Osteoblast (primary cell): ENCODE results near the gene AJM1. TPM values are rescaled to one million over a fixed set of nuclear protein-coding genes. Genes with fewer than 3 reads are reported as not detected.

ENCODE experiments used
- DNase-seq: peaks from one replicate; pipeline ENCODE4 v3.0.0; 2011; ENCODE audit warnings: low spot score, mixed read lengths; ENCODE audit not compliant: insufficient read length; ENCODE audit errors: missing footprints
- H2AFZ ChIP-seq: 2 replicates; pipeline ENCODE4 v1.6.0; 2011; ENCODE audit warnings: mild to moderate bottlenecking, low read length
- H3K27ac ChIP-seq: 2 replicates; pipeline ENCODE4 v1.5.1; 2011; ENCODE audit warnings: mild to moderate bottlenecking, low read depth, low read length, moderate library complexity
- H3K27me3 ChIP-seq: 2 replicates; pipeline ENCODE4 v1.6.0; 2012; ENCODE audit warnings: mild to moderate bottlenecking, control low read depth, inconsistent platforms, low read length, moderate library complexity; ENCODE audit not compliant: insufficient read depth
- H3K36me3 ChIP-seq: 2 replicates; pipeline ENCODE4 v1.5.1; 2011; ENCODE audit warnings: mild to moderate bottlenecking, low read length, control low read depth, moderate library complexity; ENCODE audit not compliant: insufficient read depth
- H3K4me1 ChIP-seq: 2 replicates; pipeline ENCODE4 v1.5.1; 2011; ENCODE audit warnings: mild to moderate bottlenecking, low read length, control low read depth, moderate library complexity; ENCODE audit not compliant: insufficient read depth
- H3K4me2 ChIP-seq: 2 replicates; pipeline ENCODE4 v1.6.0; 2011; ENCODE audit warnings: mild to moderate bottlenecking, low read length; ENCODE audit not compliant: insufficient read depth
- H3K4me3 ChIP-seq: fragments of 200-600 bp; sonication (generic); 3 replicates; pipeline ENCODE4 v1.5.1; 2012; ENCODE audit warnings: mild to moderate bottlenecking, low read length, inconsistent platforms; ENCODE audit not compliant: insufficient read depth
- H3K79me2 ChIP-seq: 2 replicates; pipeline ENCODE4 v1.6.0; 2012; ENCODE audit warnings: mild to moderate bottlenecking, low read length, control low read depth, inconsistent platforms; ENCODE audit not compliant: insufficient read depth
- H3K9me3 ChIP-seq: 2 replicates; pipeline ENCODE4 v1.5.1; 2011; ENCODE audit warnings: low read depth, low read length, control low read depth
- H4K20me1 ChIP-seq: 2 replicates; pipeline ENCODE4 v1.6.0; 2012; ENCODE audit warnings: mild to moderate bottlenecking, low read length, control low read depth; ENCODE audit not compliant: insufficient read depth
- CTCF ChIP-seq: IDR thresholded peaks from 2 replicates; pipeline ENCODE4 v1.5.1; 2011; ENCODE audit warnings: mild to moderate bottlenecking, low read depth, low read length, moderate library complexity; ENCODE audit errors: extremely low read depth
- total RNA-seq: library from RNA; depleted of rRNA; stranded (reverse); fragments of >200 nt; gene quantifications from 2 replicates; pipeline ENCODE4 v1.2.3, GENCODE V29; 2012

The AJM1 gene
- total RNA-seq, 1 donor = 1.1 TPM

- DNase-seq = peak; percentile 99
- peaks cover 5% of the 10 kb centered on the region for H4K20me1 ChIP-seq
- H3K36me3 ChIP-seq = no peaks in the 10 kb centered on the region
- peak overlapping the region; percentile 83 for H3K4me2 ChIP-seq
- H3K9me3 ChIP-seq = no peaks in the 10 kb centered on the region
- H3K79me2 ChIP-seq = peaks cover 51% of the 10 kb centered on the region
- peak overlapping the region; percentile 6 for H3K27ac ChIP-seq
- H3K27me3 ChIP-seq = no peaks in the 10 kb centered on the region
- H2AFZ ChIP-seq = peak overlapping the region; percentile 66
- H3K4me1 ChIP-seq = peaks cover 15% of the 10 kb centered on the region
- peak overlapping the region; percentile 79 for H3K4me3 ChIP-seq
- no peak for TF ChIP-seq CTCF
Observed at GRCh38 chr9:136886610-136887597, 44.6 kb downstream of the AJM1 start.

- H3K4me1 ChIP-seq = peaks cover 6% of the 10 kb centered on the region
- no peaks in the 10 kb centered on the region for H3K27me3 ChIP-seq
- H3K79me2 ChIP-seq = peaks cover 63% of the 10 kb centered on the region
- no peak overlapping the region for H2AFZ ChIP-seq
- H3K4me2 ChIP-seq = no peak overlapping the region
- H3K36me3 ChIP-seq = no peaks in the 10 kb centered on the region
- TF ChIP-seq CTCF = no peak
- H3K27ac ChIP-seq = no peak overlapping the region
- peak; percentile 64 for DNase-seq
- H3K9me3 ChIP-seq = no peaks in the 10 kb centered on the region
- H3K4me3 ChIP-seq = no peak overlapping the region
- H4K20me1 ChIP-seq = peaks cover 5% of the 10 kb centered on the region
Observed at GRCh38 chr9:136888454-136888853, 46.2 kb downstream of the AJM1 start.

GRCh38 chr9:136889858-136890257 is 47.6 kb downstream of the AJM1 start:
- H2AFZ ChIP-seq = no peak overlapping the region
- no peak overlapping the region for H3K27ac ChIP-seq
- no peak for DNase-seq
- peaks cover 75% of the 10 kb centered on the region for H3K79me2 ChIP-seq
- peaks cover 3% of the 10 kb centered on the region for H3K36me3 ChIP-seq
- peaks cover 6% of the 10 kb centered on the region for H3K4me1 ChIP-seq
- no peak overlapping the region for H3K4me2 ChIP-seq
- H3K9me3 ChIP-seq = no peaks in the 10 kb centered on the region
- H3K4me3 ChIP-seq = no peak overlapping the region
- H3K27me3 ChIP-seq = no peaks in the 10 kb centered on the region
- H4K20me1 ChIP-seq = peaks cover 8% of the 10 kb centered on the region
- TF ChIP-seq CTCF = no peak

- Histone ChIP-seq H4K20me1 (peaks cover 10% of the 10 kb centered on the region), H3K4me3 (no peak overlapping the region), H3K4me2 (no peak overlapping the region), H3K27ac (no peak overlapping the region), H3K79me2 (peaks cover 83% of the 10 kb centered on the region), H3K27me3 (no peaks in the 10 kb centered on the region), H3K4me1 (peaks cover 5% of the 10 kb centered on the region), H3K9me3 (no peaks in the 10 kb centered on the region), H2AFZ (no peak overlapping the region), H3K36me3 (peaks cover 3% of the 10 kb centered on the region)
- no peak for TF ChIP-seq CTCF
- no peak for DNase-seq
Observed at GRCh38 chr9:136890661-136891060, 48.4 kb downstream of the AJM1 start.
